Activated naive CD8-positive, alpha-beta T cell treated with anti-CD3 and anti-CD28 coated beads, Interleukin-2, amount 10 ng/mL, durations not matched to agents 7 days and 5 days (primary cell): ENCODE data around the gene UQCRC2. TPM values are rescaled to one million over a fixed set of nuclear protein-coding genes. Genes with fewer than 3 reads are reported as not detected.

ENCODE experiments used
- ATAC-seq: fragments of 150-1000 bp; cut with Tn5 transposase; one replicate; pipeline ENCODE4 v1.10.0; 2021; ENCODE audit warnings: low read depth, moderate library complexity
- POLR2A ChIA-PET: fragments of 350-600 bp; sonication (Branson Sonifier 250); formaldehyde crosslinking; loops from one replicate; lab custom pipeline; 2021; ENCODE audit warnings: antibody characterized with exemption; lab: Charles Lee
- DNase-seq: peaks from one replicate; pipeline ENCODE4 v3.0.0; 2021
- H3K27ac Mint-ChIP-seq: one replicate; pipeline ENCODE4 v1.8.0; 2022; ENCODE audit warnings: mild to moderate bottlenecking, mixed read lengths
- H3K27me3 Mint-ChIP-seq: one replicate; pipeline ENCODE4 v1.8.0; 2022; ENCODE audit warnings: mild to moderate bottlenecking, moderate library complexity, mixed read lengths
- H3K36me3 Mint-ChIP-seq: one replicate; pipeline ENCODE4 v1.8.0; 2021; ENCODE audit warnings: mild to moderate bottlenecking, mixed read lengths
- H3K4me1 Mint-ChIP-seq: one replicate; pipeline ENCODE4 v1.8.0; 2021; ENCODE audit warnings: mixed read lengths
- H3K4me3 Mint-ChIP-seq: one replicate; pipeline ENCODE4 v1.8.0; 2022; ENCODE audit warnings: mild to moderate bottlenecking, moderate library complexity, mixed read lengths
- H3K9me3 Mint-ChIP-seq: one replicate; pipeline ENCODE4 v1.8.0; 2021; ENCODE audit warnings: mixed read lengths
- total RNA-seq, 2 experiments: library from RNA; stranded (reverse); gene quantifications; one replicate each; pipeline ENCODE4 v1.2.3, GENCODE V29; 2021

UQCRC2 gene
- total RNA-seq, 2 experiments from 2014 or later = 216 to 221 TPM

DNA sequence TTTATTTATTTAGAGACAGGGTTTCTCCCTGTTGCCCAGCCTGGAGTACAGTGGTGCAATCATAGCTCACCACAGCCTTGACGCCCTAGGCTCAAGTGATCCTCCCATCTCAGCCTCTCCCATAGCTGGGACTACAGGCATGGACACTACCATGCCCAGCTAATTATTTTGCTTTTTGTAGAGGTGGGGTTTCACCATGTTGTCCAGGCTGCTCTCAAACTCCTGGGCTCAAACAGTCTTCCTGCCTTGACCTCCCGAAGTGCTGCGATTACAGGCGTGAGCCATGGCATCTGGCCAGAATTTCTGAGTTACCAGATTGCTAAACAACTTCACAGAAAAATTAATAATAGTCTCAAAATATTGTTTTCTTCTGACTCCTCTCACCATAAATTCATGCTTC, 76.5 kb downstream of the UQCRC2 start:
- Mint-ChIP-seq H3K36me3 (peaks cover 19% of the 10 kb centered on the region), H3K27me3 (no peaks in the 10 kb centered on the region), H3K4me1 (peaks cover 9% of the 10 kb centered on the region), H3K27ac (no peak overlapping the region), H3K4me3 (no peak overlapping the region), H3K9me3 (peaks cover 5% of the 10 kb centered on the region)
- DNase-seq = no peak
- POLR2A ChIA-PET = no interaction called here
- ATAC-seq = no peak

DNA sequence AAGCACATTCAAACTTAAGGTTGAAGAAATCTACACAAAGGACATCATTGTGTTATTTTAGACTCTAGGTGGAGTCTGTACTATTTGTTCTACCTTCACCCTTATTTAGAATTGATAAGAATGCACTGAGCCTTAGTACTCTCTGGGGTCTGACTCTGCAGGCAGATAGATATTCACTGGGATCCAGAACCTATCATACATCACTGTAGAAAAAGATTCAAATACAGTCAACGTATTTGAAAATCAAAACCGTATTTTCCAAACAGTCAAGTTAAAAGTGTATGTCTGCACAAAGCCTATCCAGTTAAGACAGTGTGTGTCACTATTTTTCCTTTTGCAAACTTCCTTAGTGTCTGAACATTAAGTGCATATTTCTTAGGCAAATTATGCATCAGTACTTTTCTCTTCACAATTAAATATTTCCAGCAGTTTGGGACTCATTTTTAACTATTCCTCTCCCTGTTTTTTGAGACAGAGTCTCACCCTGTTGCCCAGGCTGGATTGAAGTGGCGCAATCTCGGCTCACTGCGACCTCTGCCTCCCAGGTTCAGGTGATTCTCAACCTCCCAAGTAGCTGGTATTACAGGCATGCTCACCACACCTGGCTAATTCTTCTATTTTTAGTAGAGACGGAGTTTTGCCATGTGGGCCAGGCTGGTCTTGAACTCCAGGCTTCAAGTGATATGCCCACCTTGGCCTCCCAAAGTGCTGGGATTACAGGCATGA, 77.1 kb downstream of the UQCRC2 start:
- no peak for DNase-seq
- Mint-ChIP-seq H3K27ac (no peak overlapping the region), H3K36me3 (peaks cover 19% of the 10 kb centered on the region), H3K4me3 (no peak overlapping the region), H3K27me3 (no peaks in the 10 kb centered on the region), H3K9me3 (peaks cover 5% of the 10 kb centered on the region), H3K4me1 (peaks cover 11% of the 10 kb centered on the region)
- POLR2A ChIA-PET = no interaction called here
- no peak for ATAC-seq

DNA sequence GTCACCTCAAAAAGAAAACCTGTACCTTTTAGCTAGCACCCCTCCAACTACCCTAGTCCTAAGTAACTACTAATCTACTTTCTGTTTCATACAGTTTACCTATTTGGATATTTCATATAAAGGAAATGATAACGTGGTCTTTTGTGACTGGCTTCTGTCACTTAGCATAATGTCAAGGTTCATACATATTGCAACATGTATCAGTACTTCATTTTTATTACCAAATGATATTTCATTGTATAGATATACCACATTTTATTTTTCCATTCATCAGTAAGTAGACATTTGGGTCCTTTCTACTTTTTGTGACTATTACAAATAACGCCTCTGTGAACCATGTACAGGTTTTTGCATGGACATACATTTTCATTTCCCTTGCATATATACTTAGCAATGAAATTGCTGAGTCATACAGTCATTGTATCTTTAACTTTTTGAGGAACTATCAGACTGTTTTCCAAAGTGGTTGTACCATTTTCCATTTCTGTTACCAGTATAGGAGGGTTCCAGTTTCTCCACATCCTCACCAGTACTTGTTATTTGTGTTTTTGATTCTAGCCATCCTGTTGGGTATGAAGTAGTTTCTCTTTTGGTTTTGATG, 78.4 kb downstream of the UQCRC2 start:
- Mint-ChIP-seq H3K36me3 (peaks cover 20% of the 10 kb centered on the region), H3K4me1 (peaks cover 11% of the 10 kb centered on the region), H3K4me3 (no peak overlapping the region), H3K27me3 (no peaks in the 10 kb centered on the region), H3K27ac (no peak overlapping the region), H3K9me3 (peaks cover 5% of the 10 kb centered on the region)
- DNase-seq = no peak
- ATAC-seq = no peak
- POLR2A ChIA-PET = no interaction called here

Other genes with a start within 250 kb of the UQCRC2 start
- 100 to 1,000 TPM; 237 to 255 TPM for gene NPIPB4, start 95.6 kb upstream of the UQCRC2 start, total RNA-seq
- not detected for gene PDZD9, start 47.8 kb downstream of the UQCRC2 start, total RNA-seq
- gene MOSMO, start 54.8 kb downstream of the UQCRC2 start, total RNA-seq = 10 to 100 TPM; 11.6 to 14.7 TPM
- under 1 TPM; 0.42 to 0.51 TPM for gene VWA3A, start 139.2 kb downstream of the UQCRC2 start, total RNA-seq
- under 1 TPM; 0.23 to 0.44 TPM for gene SDR42E2, start 209.1 kb downstream of the UQCRC2 start, total RNA-seq